Esophagus muscularis mucosa (tissue), 3 donors: Measurements from ENCODE around the gene FBP1.

Source experiments
- POLR2A ChIP-seq: fragments of 450-650 bp; IDR thresholded peaks from one replicate; pipeline ENCODE4 v1.6.1; 2017; ENCODE audit warnings: antibody characterized with exemption, moderate library complexity, mild to moderate bottlenecking, low read depth
- POLR2AphosphoS5 ChIP-seq, 2 donors: sonication (generic); formaldehyde crosslinking; IDR thresholded peaks; one replicate each; pipeline ENCODE4 v1.6.1; 2017; ENCODE audit warnings: antibody characterized with exemption in 2 of 2
- TF ChIP-seq, protein P1 (sequence below), 3 experiments: fragments of 200-600 bp in 2 of 3; fragments of 450-650 bp in 1 of 3; sonication (generic) in 2 of 3; IDR thresholded peaks; one replicate each; pipeline ENCODE4 v1.5.1; 2017 to 2019; ENCODE audit warnings: antibody characterized with exemption in 3 of 3, mild to moderate bottlenecking in 2 of 3, moderate library complexity in 1 of 3

DNA sequence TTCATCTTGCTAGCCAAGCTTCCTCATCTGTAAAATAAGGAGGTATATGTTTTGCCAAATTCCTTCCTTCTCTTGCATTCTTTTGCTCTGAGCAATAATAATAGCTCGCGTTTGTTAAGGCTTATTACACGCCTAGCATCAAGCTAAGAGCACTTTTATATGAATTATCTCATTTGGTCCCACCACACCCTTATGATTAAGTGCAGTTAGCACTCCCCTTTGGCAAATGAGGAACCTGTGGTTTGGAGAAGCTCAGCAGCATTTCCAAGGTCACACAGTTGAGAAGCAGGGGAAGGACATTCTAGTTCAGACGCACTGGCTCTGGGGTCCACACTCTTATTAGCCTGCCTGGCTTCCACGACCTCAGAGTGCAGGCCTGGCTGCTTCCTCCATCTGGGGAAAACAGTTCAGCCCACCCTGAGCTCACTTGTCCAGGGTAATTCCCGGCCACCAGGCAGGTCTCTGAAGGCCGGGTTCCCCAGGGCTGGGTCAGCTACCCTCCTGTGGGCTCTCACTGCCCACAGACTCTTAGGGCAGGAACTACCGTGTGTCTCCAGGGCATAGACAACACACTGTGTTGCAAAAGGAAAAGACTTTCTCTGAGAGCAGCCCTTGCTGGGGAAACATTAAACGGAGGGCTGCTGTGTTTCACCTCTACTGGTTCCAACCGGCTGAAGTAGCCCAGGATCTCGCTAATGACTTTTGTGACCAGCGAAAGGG, 9.9 kb upstream of the FBP1 start:
- TF ChIP-seq, protein P1, sequence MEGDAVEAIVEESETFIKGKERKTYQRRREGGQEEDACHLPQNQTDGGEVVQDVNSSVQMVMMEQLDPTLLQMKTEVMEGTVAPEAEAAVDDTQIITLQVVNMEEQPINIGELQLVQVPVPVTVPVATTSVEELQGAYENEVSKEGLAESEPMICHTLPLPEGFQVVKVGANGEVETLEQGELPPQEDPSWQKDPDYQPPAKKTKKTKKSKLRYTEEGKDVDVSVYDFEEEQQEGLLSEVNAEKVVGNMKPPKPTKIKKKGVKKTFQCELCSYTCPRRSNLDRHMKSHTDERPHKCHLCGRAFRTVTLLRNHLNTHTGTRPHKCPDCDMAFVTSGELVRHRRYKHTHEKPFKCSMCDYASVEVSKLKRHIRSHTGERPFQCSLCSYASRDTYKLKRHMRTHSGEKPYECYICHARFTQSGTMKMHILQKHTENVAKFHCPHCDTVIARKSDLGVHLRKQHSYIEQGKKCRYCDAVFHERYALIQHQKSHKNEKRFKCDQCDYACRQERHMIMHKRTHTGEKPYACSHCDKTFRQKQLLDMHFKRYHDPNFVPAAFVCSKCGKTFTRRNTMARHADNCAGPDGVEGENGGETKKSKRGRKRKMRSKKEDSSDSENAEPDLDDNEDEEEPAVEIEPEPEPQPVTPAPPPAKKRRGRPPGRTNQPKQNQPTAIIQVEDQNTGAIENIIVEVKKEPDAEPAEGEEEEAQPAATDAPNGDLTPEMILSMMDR (IDR thresholded peaks at IDR 0.05), result no peak
- TF ChIP-seq POLR2A (no peak), POLR2AphosphoS5 (IDR thresholded peaks at IDR 0.05) (no peak)
